ENCODE data around the gene CDH8. TPM values are rescaled to one million over a fixed set of nuclear protein-coding genes. Genes with fewer than 3 reads are reported as not detected.

The CDH8 gene
- total and polyA plus RNA-seq, 2 donors (not counting 3 experiments of a cell fraction or from before 2014, with no cell fraction given) = not detected

DNA sequence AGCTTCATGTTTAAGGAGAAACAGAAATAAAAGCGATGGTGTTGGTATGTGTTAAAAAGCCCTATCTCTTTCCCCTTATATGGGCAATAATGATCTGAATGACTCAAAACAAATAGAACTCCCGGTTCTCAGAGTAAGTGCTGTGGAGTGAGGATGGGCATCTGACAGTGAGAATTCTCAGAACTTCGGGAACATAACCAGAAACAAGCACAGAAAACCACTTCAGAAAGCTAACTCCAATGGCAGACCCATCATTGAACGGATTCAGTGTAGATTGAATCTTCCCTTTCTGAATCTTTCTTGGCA is 67.2 kb downstream of the CDH8 start:
- Histone ChIP-seq H3K4me1 (ENCODE audit: control insufficient read depth, extremely low read depth, insufficient read depth, low read length) (no peaks in the 10 kb centered on the region), H4K20me1 (replicated peaks; ENCODE audit: control insufficient read depth, extremely low read depth, insufficient read depth, low read length) (no peaks in the 10 kb centered on the region), H3K36me3 (ENCODE audit: control insufficient read depth in 2 of 2, extremely low read depth in 1 of 2, insufficient read depth in 2 of 2, low read length in 2 of 2) (no peaks in the 10 kb centered on the region), H3K9me3 (replicated peaks; ENCODE audit: control insufficient read depth, insufficient read depth, low read length) (peaks cover 2% of the 10 kb centered on the region), H3K4me2 (ENCODE audit: insufficient read depth, low read length) (no peak overlapping the region), H3K9me1 (replicated peaks; ENCODE audit: control insufficient read depth, extremely low read depth, insufficient read depth, low read length) (no peaks in the 10 kb centered on the region), H3K27ac (ENCODE audit: insufficient read depth, low read depth, low read length) (no peak overlapping the region), H3K9ac (replicated peaks; ENCODE audit: extremely low read depth, insufficient read depth, low read length) (no peak overlapping the region), H3K27me3 (ENCODE audit: control insufficient read depth in 2 of 2, insufficient read depth in 2 of 2, low read length in 2 of 2) (no peaks in the 10 kb centered on the region), H3K4me3 (replicated peaks in 1 of 3; ENCODE audit: insufficient read depth in 1 of 3, low read depth in 1 of 3, low read length in 3 of 3) (no peak overlapping the region), H2AFZ (ENCODE audit: low read depth, low read length) (no peak overlapping the region), H3K79me2 (ENCODE audit: control insufficient read depth, insufficient read depth, low read length) (no peaks in the 10 kb centered on the region)
- TF ChIP-seq, protein P1, sequence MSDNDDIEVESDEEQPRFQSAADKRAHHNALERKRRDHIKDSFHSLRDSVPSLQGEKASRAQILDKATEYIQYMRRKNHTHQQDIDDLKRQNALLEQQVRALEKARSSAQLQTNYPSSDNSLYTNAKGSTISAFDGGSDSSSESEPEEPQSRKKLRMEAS (IDR thresholded peaks at IDR 0.05; ENCODE audit: insufficient read depth, insufficient read length) = no peak
- TF ChIP-seq MYC (IDR thresholded peaks at IDR 0.05; ENCODE audit: low read depth, low read length) (no peak), POLR2A (IDR thresholded peaks at IDR 0.05; ENCODE audit: low read depth, low read length) (no peak), JUN (IDR thresholded peaks at IDR 0.05; ENCODE audit: borderline replicate concordance, insufficient read depth, insufficient read length, low read depth) (no peak)
- TF ChIP-seq, protein P2, sequence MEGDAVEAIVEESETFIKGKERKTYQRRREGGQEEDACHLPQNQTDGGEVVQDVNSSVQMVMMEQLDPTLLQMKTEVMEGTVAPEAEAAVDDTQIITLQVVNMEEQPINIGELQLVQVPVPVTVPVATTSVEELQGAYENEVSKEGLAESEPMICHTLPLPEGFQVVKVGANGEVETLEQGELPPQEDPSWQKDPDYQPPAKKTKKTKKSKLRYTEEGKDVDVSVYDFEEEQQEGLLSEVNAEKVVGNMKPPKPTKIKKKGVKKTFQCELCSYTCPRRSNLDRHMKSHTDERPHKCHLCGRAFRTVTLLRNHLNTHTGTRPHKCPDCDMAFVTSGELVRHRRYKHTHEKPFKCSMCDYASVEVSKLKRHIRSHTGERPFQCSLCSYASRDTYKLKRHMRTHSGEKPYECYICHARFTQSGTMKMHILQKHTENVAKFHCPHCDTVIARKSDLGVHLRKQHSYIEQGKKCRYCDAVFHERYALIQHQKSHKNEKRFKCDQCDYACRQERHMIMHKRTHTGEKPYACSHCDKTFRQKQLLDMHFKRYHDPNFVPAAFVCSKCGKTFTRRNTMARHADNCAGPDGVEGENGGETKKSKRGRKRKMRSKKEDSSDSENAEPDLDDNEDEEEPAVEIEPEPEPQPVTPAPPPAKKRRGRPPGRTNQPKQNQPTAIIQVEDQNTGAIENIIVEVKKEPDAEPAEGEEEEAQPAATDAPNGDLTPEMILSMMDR (IDR thresholded peaks at IDR 0.05; ENCODE audit: extremely low read depth in 1 of 2, insufficient read depth in 1 of 2, low read depth in 1 of 2, low read length in 2 of 2) = no peak
- DNase-seq (ENCODE audit: low read depth, low spot score) (no peak), FAIRE-seq (no peak)
- dilution Hi-C loops (cut with MboI; ENCODE audit: extremely low pct_ligation_motif_present, low sequenced_read_pairs) (no loop called here), intact Hi-C loops (cut with micrococcal nuclease) (no loop called here)
- POLR2A ChIA-PET = no interaction called here
- CTCF ChIA-PET = no interaction called here
- BruUV-seq (replicated peaks) = no TSS peak

DNA sequence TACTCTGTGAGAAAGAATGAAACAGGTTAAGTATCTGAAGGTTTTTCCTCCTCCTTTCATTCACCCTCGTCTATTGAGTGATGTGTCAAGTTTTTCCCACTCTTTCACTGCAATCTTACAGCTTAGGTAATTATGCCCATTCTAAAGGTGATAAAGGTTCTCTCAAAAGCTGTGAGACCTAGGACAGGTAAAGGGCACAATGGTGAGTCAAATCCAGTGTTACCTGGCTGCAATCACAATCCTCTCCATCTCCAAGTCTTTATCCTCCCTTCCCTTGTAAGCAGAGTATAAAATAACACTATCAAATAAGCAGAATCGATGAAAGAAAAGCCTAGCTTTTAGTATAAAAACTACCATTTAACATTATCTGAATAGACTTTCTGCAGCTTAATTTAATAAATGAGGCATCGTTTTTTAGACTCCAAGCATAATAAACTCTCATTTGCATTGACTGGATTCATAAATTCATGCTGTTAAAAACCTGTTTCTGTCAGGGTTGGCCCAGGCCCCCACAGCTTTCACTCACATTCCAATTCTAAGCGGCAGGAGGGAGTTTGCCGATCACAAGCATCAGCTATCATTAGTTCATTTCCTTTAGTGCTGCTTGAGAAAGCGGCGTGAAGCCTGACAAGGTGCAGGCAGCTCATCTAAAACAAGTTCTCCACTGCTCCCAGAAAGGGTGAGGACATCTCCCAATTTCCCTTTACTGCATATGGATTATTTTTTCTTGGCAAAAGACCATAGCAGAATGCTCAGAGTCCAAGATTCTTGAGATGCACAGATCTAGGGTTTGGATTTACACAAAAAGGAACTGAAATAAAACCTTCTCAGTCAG is 67.8 kb downstream of the CDH8 start:
- H3K9me3 ChIP-seq (replicated peaks; ENCODE audit: control insufficient read depth, insufficient read depth, low read length) = no peaks in the 10 kb centered on the region
- no peak for FAIRE-seq
- dilution Hi-C loops (cut with MboI; ENCODE audit: extremely low pct_ligation_motif_present, low sequenced_read_pairs) = no loop called here

More for the DNA sequence above, 67.8 kb downstream of the CDH8 start:
- TF ChIP-seq POLR2AphosphoS5 (IDR thresholded peaks at IDR 0.05; ENCODE audit: insufficient read depth, low read depth, low read length) (no peak), POLR2A (IDR thresholded peaks at IDR 0.05; ENCODE audit: low read depth, low read length) (no peak), JUN (IDR thresholded peaks at IDR 0.05; ENCODE audit: borderline replicate concordance, insufficient read depth, insufficient read length, low read depth) (no peak), MYC (IDR thresholded peaks at IDR 0.05; ENCODE audit: low read depth, low read length) (no peak), FOS (IDR thresholded peaks at IDR 0.05; ENCODE audit: borderline replicate concordance, insufficient read depth, low read length) (no peak), EZH2 (IDR thresholded peaks at IDR 0.05; ENCODE audit: borderline replicate concordance, low read depth, low read length, severe bottlenecking) (no peak), GATA2 (IDR thresholded peaks at IDR 0.05; ENCODE audit: insufficient read depth, insufficient read length, low read depth, low read length) (no peak)
- TF ChIP-seq, protein P1 (IDR thresholded peaks at IDR 0.05; ENCODE audit: insufficient read depth, insufficient read length) = no peak
- TF ChIP-seq, protein P2 (IDR thresholded peaks at IDR 0.05; ENCODE audit: extremely low read depth in 1 of 2, insufficient read depth in 1 of 2, low read depth in 1 of 2, low read length in 2 of 2) = no peak
- Histone ChIP-seq H3K4me2 (ENCODE audit: insufficient read depth, low read length) (no peak overlapping the region), H3K27me3 (ENCODE audit: control insufficient read depth in 2 of 2, insufficient read depth in 2 of 2, low read length in 2 of 2) (no peaks in the 10 kb centered on the region), H3K9me1 (replicated peaks; ENCODE audit: control insufficient read depth, extremely low read depth, insufficient read depth, low read length) (no peaks in the 10 kb centered on the region), H3K9ac (replicated peaks; ENCODE audit: extremely low read depth, insufficient read depth, low read length) (no peak overlapping the region), H3K27ac (ENCODE audit: insufficient read depth, low read depth, low read length) (no peak overlapping the region), H3K79me2 (ENCODE audit: control insufficient read depth, insufficient read depth, low read length) (no peaks in the 10 kb centered on the region), H3K4me3 (replicated peaks in 1 of 3; ENCODE audit: insufficient read depth in 1 of 3, low read depth in 1 of 3, low read length in 3 of 3) (no peak overlapping the region), H2AFZ (ENCODE audit: low read depth, low read length) (no peak overlapping the region), H3K36me3 (ENCODE audit: control insufficient read depth in 2 of 2, extremely low read depth in 1 of 2, insufficient read depth in 2 of 2, low read length in 2 of 2) (no peaks in the 10 kb centered on the region), H4K20me1 (replicated peaks; ENCODE audit: control insufficient read depth, extremely low read depth, insufficient read depth, low read length) (no peaks in the 10 kb centered on the region), H3K4me1 (ENCODE audit: control insufficient read depth, extremely low read depth, insufficient read depth, low read length) (no peaks in the 10 kb centered on the region)
- DNase-seq (ENCODE audit: low read depth, low spot score) = no peak
- intact Hi-C loops (cut with micrococcal nuclease) = no loop called here
- no TSS peak for BruUV-seq (replicated peaks)
- ChIA-PET POLR2A (no interaction called here), CTCF (no interaction called here)
